Measurements from ENCODE around the gene ILK.
A peak's percentile ranks its signal among the peaks of the same experiment; 100 is the strongest.

Gene ILK

DNA sequence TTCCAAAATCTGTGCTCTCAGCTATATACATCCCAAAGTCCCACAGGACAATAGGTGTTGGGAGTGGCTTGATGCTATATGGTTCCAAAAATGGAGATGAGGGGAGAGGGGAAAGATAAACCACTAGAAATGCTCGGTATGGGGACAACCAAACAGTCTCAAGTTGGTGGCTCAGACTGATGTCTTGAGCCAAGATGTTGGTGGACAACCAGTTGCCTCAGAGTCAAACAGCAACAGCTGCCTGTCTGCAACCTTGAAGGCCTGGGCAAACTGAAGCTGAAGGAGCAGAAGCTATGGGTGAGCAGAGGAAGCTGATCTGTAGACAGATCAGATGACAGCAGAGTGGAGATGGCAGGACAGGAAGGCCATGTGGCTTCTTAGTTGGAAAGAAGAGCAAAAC lies 4.1 kb upstream of the ILK start:
- H3K4me1 ChIP-seq, result peaks cover 15 to 29% (median 22%) of the 10 kb centered on the region in 10 experiments
- peaks cover 9 to 88% (median 76%) of the 10 kb centered on the region in 11 experiments; a peak in 19 of 22 replicates for H4K20me1 ChIP-seq
- H3K36me3 ChIP-seq, result peaks cover 71 to 78% (median 75%) of the 10 kb centered on the region in 11 experiments
- no peak for TF ChIP-seq Cebpa-rat (IDR thresholded peaks at IDR 0.05)
- no peak overlapping the region for H3K4me2 ChIP-seq
- no peak overlapping the region for H3K27ac ChIP-seq
- no peak overlapping the region for H3K4me3 ChIP-seq
- H3K9me3 ChIP-seq (replicated peaks in 1 of 11), result no peaks in the 10 kb centered on the region
- no peak overlapping the region for H3K9ac ChIP-seq
- H3K27me3 ChIP-seq, result no peaks in the 10 kb centered on the region

DNA sequence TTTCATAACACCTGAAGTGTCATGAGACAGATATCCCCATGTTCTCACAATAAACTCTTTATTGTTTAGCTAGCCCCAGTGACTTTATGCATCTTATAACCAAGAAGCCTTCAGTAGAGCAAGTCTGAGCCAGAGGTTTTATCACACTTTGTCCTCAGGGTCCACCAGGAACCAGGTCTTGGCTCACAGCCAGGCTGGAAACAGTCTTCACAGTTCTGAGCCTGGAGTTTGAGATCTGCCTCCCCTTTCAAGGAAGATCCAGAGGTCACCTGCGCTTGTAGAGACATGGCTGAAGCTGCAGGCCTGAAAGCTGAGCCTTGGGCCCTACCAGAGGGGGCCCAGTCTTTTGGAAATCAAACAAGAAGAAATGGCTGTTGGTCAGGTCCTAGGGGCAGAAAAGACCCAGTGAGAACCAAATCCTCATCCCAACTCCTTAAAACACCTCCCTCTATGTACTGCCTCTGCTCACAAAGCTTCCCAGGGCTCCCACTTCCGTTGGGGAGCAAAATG lies 3.6 kb upstream of the ILK start:
- Histone ChIP-seq H3K36me3 (peaks cover 66 to 73% (median 70%) of the 10 kb centered on the region in 11 experiments), H3K9me3 (replicated peaks in 1 of 11) (no peaks in the 10 kb centered on the region), H3K27me3 (no peaks in the 10 kb centered on the region), H3K4me2 (no peak overlapping the region), H3K4me1 (peaks cover 18 to 29% (median 23%) of the 10 kb centered on the region in 10 experiments), H3K9ac (no peak overlapping the region), H4K20me1 (peaks cover 9 to 88% (median 73%) of the 10 kb centered on the region in 11 experiments; a peak in 19 of 22 replicates), H3K27ac (no peak overlapping the region), H3K4me3 (no peak overlapping the region)
- TF ChIP-seq Cebpa-rat (IDR thresholded peaks at IDR 0.05), result no peak

- Histone ChIP-seq H3K9ac (peak overlapping the region in 5 of 11 experiments; percentile 30 to 94 (median 90); a peak in 3 of 22 replicates), H4K20me1 (peaks cover 9 to 80% (median 67%) of the 10 kb centered on the region in 11 experiments; a peak in 19 of 22 replicates), H3K4me3 (no peak overlapping the region; a peak in 1 of 20 replicates), H3K4me2 (peak overlapping the region in 7 of 11 experiments; percentile 89 to 98 (median 95); a peak in 9 of 22 replicates), H3K27ac (0 out of 22 replicates have a peak overlapping the region, but pooled peaks of 1 of the 11 experiments have one; percentile 11), H3K36me3 (peaks cover 57 to 65% (median 60%) of the 10 kb centered on the region in 11 experiments), H3K27me3 (no peaks in the 10 kb centered on the region), H3K4me1 (peaks cover 29 to 38% (median 34%) of the 10 kb centered on the region in 10 experiments), H3K9me3 (replicated peaks in 1 of 11) (no peaks in the 10 kb centered on the region)
- TF ChIP-seq Cebpa-rat (IDR thresholded peaks at IDR 0.05), result no peak
These were observed 2.5 kb upstream of the ILK start for GRCh38 chr11:6601041-6601461.

- peaks cover 42 to 50% (median 47%) of the 10 kb centered on the region in 10 experiments for H3K4me1 ChIP-seq
- no peaks in the 10 kb centered on the region for H3K9me3 ChIP-seq (replicated peaks in 1 of 11)
- no peaks in the 10 kb centered on the region for H3K27me3 ChIP-seq
- H3K36me3 ChIP-seq, result peaks cover 44 to 57% (median 48%) of the 10 kb centered on the region in 11 experiments
- H4K20me1 ChIP-seq, result peaks cover 11 to 78% (median 55%) of the 10 kb centered on the region in 11 experiments; a peak in 19 of 22 replicates
- peak overlapping the region; percentile 50 to 88 (median 83); a peak in 21 of 22 replicates for H3K27ac ChIP-seq
- H3K4me2 ChIP-seq, result peak overlapping the region; percentile 89 to 98 (median 95)
- peak overlapping the region; percentile 81 to 96 (median 88) for H3K4me3 ChIP-seq
- no peak for TF ChIP-seq Cebpa-rat (IDR thresholded peaks at IDR 0.05)
- peak overlapping the region; percentile 80 to 94 (median 90) for H3K9ac ChIP-seq
These were observed 1.3 kb upstream of the ILK start for GRCh38 chr11:6602096-6602940.

- TF ChIP-seq Cebpa-rat (IDR thresholded peaks at IDR 0.05), result no peak
- H4K20me1 ChIP-seq, result peaks cover 21 to 78% (median 42%) of the 10 kb centered on the region in 11 experiments; a peak in 20 of 22 replicates
- H3K9me3 ChIP-seq (replicated peaks in 1 of 11), result no peaks in the 10 kb centered on the region
- H3K4me3 ChIP-seq, result peak overlapping the region; percentile 81 to 96 (median 88)
- peak overlapping the region; percentile 80 to 94 (median 90) for H3K9ac ChIP-seq
- H3K36me3 ChIP-seq, result peaks cover 42 to 57% (median 46%) of the 10 kb centered on the region in 11 experiments
- peaks cover 49 to 69% (median 59%) of the 10 kb centered on the region in 10 experiments for H3K4me1 ChIP-seq
- peak overlapping the region; percentile 81 to 98 (median 94) for H3K4me2 ChIP-seq
- no peaks in the 10 kb centered on the region for H3K27me3 ChIP-seq
- H3K27ac ChIP-seq, result peak overlapping the region; percentile 69 to 88 (median 83)
These were observed 580 bp downstream of the ILK start for GRCh38 chr11:6604081-6604626.

- Histone ChIP-seq H3K27me3 (no peaks in the 10 kb centered on the region), H3K9ac (peak overlapping the region; percentile 80 to 94 (median 90)), H3K4me1 (peaks cover 49 to 75% (median 60%) of the 10 kb centered on the region in 10 experiments), H4K20me1 (peaks cover 21 to 73% (median 37%) of the 10 kb centered on the region in 11 experiments; a peak in 20 of 22 replicates), H3K4me3 (peak overlapping the region; percentile 81 to 96 (median 88)), H3K9me3 (replicated peaks in 1 of 11) (no peaks in the 10 kb centered on the region), H3K27ac (peak overlapping the region in 7 of 11 experiments; percentile 70 to 88 (median 81); a peak in 12 of 22 replicates), H3K4me2 (peak overlapping the region; percentile 81 to 98 (median 94)), H3K36me3 (peaks cover 42 to 57% (median 46%) of the 10 kb centered on the region in 11 experiments)
- TF ChIP-seq Cebpa-rat (IDR thresholded peaks at IDR 0.05), result no peak
These were observed 1.2 kb downstream of the ILK start for GRCh38 chr11:6604790-6605189.

GRCh38 chr11:6606471-6607189 lies 3.1 kb downstream of the ILK start:
- H3K4me3 ChIP-seq, result peak overlapping the region in 5 of 10 experiments; percentile 0 to 96 (median 91); a peak in 9 of 20 replicates
- no peaks in the 10 kb centered on the region for H3K27me3 ChIP-seq
- peaks cover 61 to 79% (median 66%) of the 10 kb centered on the region in 10 experiments for H3K4me1 ChIP-seq
- H3K36me3 ChIP-seq, result peaks cover 39 to 53% (median 45%) of the 10 kb centered on the region in 11 experiments
- no peak for TF ChIP-seq Cebpa-rat (IDR thresholded peaks at IDR 0.05)
- peak overlapping the region in 10 of 11 experiments; percentile 18 to 91 (median 40); a peak in 16 of 22 replicates for H3K9ac ChIP-seq
- H3K4me2 ChIP-seq, result peak overlapping the region; percentile 81 to 98 (median 94)
- peaks cover 15 to 72% (median 40%) of the 10 kb centered on the region in 11 experiments; a peak in 19 of 22 replicates for H4K20me1 ChIP-seq
- H3K9me3 ChIP-seq (replicated peaks in 1 of 11), result no peaks in the 10 kb centered on the region
- peak overlapping the region in 9 of 11 experiments; percentile 8 to 83 (median 52); a peak in 14 of 22 replicates for H3K27ac ChIP-seq
